HG03196 (cell line): Measurements from ENCODE around the gene MAST2.
"Not testable (repeated sequence)": the region's sequence is repeated elsewhere in the genome, so short reads cannot be mapped to it uniquely, and the experiment has no call there.

ENCODE experiments used
- ATAC-seq: cut with Tn5 transposase; IDR thresholded peaks from one replicate; pipeline ENCODE4 v1.9.1; 2021; ENCODE audit not compliant: unreplicated experiment

MAST2 gene

DNA sequence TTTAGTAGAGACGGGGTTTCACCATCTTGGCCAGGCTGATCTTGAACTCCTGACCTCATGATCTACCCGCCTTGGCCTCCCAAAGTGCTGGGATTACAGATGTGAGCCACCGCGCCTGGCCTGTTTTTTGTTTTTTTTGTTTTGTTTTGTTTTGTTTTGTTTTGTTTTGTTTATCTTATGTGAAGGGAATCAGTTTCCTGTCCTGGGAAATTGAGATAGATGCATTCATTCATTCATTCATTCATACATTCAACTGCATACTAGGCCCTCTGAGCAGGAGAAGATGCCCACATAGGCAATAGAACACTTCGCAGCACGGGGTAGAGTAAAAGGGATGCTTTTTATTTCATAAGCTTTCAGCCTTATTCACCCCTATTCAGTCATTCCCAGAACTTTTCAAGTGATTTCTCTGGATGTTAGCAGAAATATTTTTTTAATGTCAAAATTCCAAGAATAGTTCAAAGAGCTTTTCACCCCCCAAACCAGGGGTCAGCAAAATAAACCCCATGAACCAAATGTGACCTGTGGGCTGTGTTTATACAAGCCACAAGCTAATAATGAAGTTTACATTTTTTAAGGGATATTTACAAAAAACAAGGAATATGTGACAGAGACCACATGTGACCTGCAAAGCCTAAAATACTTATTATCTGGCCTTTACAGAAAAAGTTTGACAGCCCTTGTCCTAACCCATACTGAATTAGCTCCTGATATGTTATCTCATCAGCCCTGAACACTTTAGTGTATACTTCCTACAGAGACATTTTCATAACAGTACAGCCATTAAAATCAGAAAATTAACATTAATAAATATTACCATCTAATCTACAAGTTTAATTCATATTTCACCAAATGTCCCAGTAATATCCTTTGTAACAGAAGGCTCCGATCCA, 127.1 kb downstream of the MAST2 start:
- ATAC-seq, result no peak

DNA sequence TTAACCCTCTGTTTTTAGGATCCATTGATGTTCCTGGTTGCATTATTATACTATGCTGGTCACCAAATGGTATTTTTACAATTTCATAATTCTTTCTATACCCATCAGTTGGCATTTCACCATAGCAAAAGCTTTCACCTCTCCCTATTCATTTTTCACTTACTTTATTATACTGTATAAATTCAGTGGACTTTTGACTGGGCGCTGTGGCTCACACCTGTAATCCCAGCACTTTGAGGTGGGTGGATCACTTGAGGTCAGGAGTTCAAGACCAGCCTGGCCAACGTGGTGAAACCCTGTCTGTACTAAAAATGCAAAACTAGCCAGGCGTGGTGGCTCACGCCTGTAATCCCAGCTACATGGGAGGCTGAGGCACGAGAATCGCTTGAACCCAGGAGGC, 128.8 kb downstream of the MAST2 start:
- not testable (repeated sequence) for ATAC-seq

DNA sequence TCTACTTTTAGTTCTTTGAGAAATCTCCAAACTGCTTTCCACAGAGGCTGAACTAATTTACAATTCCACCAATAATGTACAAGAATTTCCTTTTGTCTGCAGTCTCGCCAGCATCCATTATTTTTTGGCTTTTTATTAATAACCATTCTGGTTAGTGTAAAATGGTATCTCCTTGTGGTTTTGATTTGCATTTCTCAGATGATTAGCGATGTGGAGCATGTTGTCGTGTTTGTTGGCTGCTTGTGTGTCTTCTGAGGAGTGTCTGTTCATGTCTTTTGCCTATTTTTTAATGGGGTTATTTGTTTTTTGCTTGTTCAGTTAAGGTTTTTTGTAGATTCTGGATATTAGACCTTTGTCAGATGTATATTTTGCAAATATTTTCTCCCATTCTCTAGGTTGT, 131.5 kb downstream of the MAST2 start:
- no peak for ATAC-seq

- no peak for ATAC-seq
These were observed 134.6 kb downstream of the MAST2 start for GRCh38 chr1:45938029-45938428.

GRCh38 chr1:45942411-45942810, 139.0 kb downstream of the MAST2 start:
- ATAC-seq, result no peak

GRCh38 chr1:45943185-45943584, 139.8 kb downstream of the MAST2 start:
- no peak for ATAC-seq

DNA sequence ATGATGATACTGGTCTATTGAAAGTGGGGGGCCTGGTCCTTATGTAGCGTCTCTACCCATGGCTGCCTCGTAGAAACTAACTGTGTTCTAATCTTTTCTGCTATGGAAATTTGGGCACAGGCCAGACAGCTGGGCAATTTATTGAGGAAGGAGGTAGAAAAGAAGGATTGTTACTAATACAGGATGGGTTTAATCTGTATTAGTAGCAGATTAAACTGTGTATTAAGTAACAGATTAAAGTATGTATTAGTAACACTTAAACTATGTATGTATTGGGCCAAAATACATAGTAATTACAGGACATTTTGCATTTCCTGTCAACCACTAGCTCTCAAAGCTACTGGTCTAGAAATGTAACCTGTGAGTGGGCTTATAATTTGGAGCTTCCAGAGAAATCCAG, 142.0 kb downstream of the MAST2 start:
- ATAC-seq, result no peak

DNA sequence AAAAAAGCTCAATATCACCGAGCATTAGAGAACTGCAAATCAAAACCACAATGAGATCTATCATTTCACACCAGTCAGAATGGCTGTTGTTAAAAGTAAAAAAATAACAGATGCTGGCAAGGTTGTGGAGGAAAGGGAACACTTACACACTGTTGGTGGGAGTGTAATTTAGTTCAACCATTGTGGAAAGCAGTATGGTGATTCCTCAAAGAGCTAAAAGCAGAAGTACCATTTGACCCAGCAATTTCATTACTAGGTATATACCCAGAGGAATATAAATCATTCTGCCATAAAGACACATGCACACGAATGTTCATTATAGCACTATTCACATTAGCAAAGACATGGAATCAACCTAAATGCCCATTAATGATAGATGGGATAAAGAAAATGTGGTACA, 146.1 kb downstream of the MAST2 start:
- not testable (repeated sequence) for ATAC-seq

DNA sequence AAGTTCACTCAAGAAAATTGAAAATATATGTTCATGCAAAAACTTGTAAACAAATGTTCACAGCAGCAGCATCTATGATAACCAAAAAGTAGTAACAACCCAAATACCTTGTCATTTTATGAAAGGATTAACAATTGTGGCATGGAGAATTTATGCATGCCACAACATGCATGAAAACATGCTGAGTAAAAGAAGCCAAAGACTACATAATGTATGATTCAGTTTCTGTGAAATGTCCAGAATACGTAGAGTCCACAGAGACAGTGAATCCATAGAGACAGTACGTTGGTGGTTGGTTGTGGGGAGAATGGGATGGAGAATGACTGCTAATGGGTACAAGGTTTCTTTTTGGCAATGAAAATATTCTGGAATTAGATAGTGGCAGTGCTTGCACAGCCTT, 148.7 kb downstream of the MAST2 start:
- no peak for ATAC-seq

GRCh38 chr1:45953934-45954847, 150.8 kb downstream of the MAST2 start:
- ATAC-seq, result no peak

DNA sequence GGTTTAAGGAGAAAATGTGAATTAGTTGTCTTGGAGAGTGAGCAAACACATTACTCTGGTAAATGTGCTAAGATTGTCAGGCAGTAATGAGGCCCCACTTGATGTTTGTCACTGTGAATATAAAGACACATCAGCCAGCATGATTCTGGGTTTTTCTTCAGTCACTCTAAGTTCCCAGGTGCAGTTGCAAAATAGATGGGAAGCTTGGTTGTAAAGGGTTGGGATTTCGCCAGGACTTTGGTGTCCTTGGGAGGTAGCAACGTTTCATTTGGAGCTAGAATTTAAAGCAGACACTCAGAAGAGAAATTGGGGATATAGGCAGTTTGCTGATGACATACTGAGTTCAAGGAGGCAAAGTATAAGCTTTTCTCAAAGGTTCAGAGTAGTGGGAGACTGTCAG, 154.3 kb downstream of the MAST2 start:
- no peak for ATAC-seq

- ATAC-seq, result no peak
These were observed 154.9 kb downstream of the MAST2 start for GRCh38 chr1:45958317-45958716.

GRCh38 chr1:45960930-45961715, 157.7 kb downstream of the MAST2 start:
- no peak for ATAC-seq

DNA sequence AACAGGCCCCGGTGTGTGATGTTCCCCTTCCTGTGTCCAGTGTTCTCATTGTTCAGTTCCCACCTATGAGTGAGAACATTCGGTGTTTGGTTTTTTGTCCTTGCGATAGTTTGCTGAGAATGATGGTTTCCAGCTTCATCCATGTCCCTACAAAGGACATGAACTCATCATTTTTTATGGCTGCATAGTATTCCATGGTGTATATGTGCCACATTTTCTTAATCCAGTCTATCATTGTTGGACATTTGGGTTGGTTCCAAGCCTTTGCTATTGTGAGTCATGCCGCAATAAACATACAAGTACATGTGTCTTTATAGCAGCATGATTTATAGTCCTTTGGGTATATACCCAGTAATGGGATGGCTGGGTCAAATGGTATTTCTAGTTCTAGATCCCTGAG, 158.5 kb downstream of the MAST2 start:
- ATAC-seq, result not testable (repeated sequence)

DNA sequence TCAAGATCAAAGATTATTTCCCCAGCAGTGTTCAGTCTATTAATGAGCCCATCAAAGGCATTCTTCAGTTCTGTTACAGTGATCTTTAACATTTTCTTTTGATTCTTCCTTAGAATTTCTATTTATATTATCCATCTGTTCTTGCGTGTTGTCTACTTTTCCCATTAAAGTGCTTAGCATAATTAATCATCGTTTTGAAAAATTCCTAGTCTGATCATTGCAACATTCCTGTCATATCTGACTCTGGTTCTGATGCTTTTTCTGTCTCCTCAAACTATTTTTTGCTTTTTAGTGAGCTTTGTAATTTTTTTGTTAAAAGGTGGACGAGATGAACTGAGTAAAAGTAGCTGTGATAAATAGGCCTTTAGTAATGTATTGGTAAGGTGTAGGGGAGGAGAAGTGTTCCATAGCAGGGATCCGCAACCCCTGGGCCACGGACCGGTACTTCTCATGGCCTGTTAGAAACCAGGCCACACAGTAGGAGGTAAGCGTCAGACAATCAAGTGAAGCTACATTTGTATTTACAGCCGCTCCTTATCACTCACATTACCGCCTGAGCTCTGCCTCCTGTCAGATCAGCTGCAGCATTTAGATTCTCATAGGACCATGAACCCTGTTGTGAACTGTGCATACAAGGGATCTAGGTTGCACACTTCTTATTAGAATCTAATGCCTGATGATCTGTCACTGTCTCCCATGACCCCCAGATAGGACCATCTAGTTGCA, 165.7 kb downstream of the MAST2 start:
- ATAC-seq, result no peak

DNA sequence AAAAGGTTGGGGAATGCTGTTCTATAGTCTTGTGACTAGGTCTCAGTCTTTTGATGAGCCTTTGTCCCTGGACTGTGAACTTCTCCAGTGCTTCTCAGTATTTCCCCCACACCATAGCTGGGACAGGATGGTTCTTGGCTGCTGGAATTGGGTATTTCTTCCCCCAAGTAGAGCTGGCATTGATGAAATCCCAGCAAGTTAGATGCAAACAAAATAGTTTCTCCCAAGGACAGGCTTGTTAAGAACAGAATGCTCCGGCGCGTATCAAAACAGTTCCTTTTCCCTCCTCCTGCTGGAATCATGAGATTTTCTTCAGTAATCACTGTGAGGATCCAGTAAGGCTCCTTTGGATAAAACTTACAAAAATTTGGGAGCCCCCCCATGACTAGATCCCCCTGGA, 166.5 kb downstream of the MAST2 start:
- ATAC-seq, result no peak

GRCh38 chr1:45971335-45971734, 167.9 kb downstream of the MAST2 start:
- ATAC-seq, result no peak

DNA sequence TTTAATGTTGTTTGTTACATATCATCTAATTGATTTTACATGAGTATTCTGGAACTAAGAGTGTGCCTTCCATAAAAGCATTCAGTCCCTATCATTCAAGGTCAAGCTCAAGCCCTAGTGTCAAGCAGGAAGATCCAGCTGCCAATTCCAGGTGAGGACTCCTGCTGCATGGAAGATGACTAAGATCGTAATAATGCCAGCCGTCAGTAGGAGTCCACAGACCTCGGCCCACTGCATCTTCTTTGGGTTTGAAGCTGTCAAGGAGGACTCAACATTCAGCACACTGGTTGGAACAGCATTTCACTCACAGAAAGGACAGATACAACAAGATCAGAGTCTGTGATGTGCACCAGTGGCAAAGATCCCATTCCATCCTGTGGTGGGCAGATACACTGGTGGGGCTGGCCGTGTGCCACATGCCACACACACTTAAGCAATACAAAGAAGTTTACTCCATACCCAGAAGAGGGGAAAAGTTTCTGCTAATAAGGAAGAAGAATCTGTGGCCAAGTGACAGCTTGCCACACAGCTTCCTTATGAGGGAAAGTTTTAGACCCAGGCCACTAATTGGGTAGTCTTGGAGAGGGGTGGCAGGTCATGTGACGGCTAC, 168.6 kb downstream of the MAST2 start:
- ATAC-seq, result no peak

DNA sequence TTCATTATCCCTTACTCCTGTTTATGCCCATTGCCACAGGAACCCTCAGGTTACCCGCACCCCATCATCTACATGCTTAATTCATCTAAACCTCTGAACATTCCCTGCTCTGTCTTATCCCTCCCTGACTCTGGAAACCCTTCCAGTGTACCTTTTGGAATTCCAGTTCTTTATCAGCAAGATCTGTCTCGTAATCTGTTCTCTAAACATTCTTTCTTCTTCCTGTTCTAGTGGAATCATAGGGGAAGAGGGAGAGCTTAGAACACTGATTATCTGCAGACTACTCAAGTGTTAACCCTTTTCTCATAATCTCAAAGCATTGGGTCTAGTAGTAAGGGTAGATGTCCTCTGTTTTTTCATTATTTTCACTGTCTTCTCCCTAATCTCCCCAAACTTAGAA, 169.2 kb downstream of the MAST2 start:
- ATAC-seq, result no peak

- no peak for ATAC-seq
These were observed 169.7 kb downstream of the MAST2 start for GRCh38 chr1:45973121-45973520.
